Activated T-cell treated with anti-CD3 and anti-CD28 coated beads, Interleukin-2, amount 50 U/mL, for 48 hours (primary cell): ENCODE data around the gene KRTAP10-8.
"Not testable (repeated sequence)": the region's sequence is repeated elsewhere in the genome, so short reads cannot be mapped to it uniquely, and the experiment has no call there.

Experiments used
- DNase-seq, 2 experiments: peaks; one replicate each; pipeline ENCODE4 v3.0.0-alpha.2; 2020

KRTAP10-8 gene

GRCh38 chr21:44647222-44647552 lies 35.3 kb downstream of the KRTAP10-8 start:
- no peak for DNase-seq

- peak in 1 of 2 experiments; percentile 8 for DNase-seq
These were observed 36.9 kb downstream of the KRTAP10-8 start for GRCh38 chr21:44648557-44649311.

DNA sequence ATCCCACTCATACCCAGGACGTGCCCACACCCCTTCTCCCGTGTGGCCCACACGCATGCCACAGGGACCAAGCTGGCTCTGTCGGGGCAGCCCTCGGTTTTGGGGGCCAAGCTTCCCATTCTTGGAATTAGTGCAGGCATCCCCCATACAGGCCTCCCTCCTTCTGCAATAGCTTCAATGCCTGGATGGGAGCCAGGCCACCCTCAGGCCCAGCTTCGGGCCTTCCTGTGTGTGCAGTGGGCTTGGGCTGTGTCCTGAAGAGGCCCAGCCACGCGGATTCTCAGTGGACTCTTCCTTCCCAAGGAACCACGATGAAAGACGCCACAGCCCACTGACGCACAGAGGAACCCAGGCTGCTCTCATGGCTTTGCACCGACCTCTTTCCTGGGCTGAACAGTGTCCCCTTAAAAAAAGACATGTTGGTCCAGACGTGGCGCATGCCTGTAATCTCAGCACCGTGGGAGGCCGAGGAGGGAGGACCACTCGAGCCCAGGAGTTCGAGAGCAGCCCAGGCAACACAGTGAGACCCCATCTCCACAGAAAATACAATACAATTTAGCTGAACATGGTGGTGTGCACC lies 37.7 kb downstream of the KRTAP10-8 start:
- no peak for DNase-seq

- no peak for DNase-seq
These were observed 38.5 kb downstream of the KRTAP10-8 start for GRCh38 chr21:44650265-44650972.

- peak in 1 of 2 experiments; percentile 13 for DNase-seq
These were observed 39.2 kb downstream of the KRTAP10-8 start for GRCh38 chr21:44650973-44651675.

DNA sequence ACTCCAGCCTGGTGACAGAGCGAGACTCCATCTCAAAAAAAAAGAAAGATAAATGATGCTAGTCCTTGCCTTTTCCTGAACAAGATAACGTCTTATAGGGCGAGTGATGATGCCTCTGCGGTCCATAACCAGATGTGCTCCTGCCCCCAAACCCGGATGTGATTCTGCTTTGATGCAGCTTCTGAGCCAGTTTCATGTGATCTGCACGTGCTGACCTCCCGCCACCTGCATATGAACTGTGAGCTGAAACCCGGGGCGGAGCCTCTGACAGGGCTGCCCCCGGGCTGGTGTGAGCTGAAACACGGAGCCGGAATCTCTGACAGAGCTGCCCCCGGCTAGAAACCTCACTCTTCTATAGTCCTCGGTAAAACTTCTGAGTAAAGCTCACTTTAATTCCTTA lies 41.2 kb downstream of the KRTAP10-8 start:
- no peak for DNase-seq

- DNase-seq = no peak
These were observed 42.0 kb downstream of the KRTAP10-8 start for GRCh38 chr21:44653656-44654575.

DNA sequence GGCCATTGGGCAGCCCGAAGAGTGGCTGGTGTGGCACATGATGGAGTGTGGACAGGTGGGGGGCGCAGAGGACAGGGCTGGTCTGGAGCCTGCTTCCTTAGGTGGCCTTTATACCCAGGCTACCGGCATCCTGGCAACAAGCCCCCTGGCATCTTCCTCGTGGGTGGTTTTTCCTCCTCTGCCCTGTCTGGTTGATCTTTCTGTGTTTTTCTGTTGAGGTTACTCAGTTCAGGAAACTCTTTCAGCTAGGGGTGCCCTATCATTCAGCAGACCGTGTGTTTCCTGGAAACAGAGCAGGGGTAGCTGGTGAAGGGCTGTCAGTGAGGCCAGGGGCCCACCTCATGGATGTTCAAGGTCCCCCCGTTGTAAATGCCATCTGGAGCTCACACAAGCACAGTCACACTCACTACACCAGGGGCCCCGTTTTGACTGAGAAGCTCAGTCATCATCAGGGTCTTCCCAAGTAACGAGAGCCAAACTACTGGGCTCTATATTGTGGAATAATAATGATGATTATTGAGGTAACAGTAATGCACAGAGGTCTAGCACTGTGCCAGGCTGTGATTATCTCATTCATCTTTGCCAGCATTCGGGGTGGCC lies 42.8 kb downstream of the KRTAP10-8 start, which contains the start of gene KRTAP12-4:
Gene KRTAP12-4 (minus strand): TSS at position 84 of the 600 bp plus-strand sequence. CDS start 45 bp downstream, at position 39.
- no peak for DNase-seq

DNA sequence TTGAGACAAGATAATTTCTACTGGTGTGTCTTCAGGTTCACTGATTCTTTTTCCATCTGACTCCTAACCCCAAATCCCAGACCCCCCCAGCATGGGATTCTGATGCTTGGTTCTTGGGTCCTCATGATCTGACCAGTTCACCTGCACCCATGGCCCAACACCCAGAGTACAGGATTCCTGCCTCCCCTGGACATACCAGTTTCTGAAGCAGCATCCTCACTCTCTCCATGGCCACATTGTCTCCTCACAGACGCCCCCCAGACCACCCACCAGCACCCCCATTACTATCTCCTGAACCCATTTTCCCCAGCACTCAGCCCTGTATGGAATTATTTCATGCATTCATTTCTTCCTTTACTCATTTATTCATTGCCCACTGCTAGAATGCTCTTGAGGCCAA lies 45.0 kb downstream of the KRTAP10-8 start:
- no peak for DNase-seq

DNA sequence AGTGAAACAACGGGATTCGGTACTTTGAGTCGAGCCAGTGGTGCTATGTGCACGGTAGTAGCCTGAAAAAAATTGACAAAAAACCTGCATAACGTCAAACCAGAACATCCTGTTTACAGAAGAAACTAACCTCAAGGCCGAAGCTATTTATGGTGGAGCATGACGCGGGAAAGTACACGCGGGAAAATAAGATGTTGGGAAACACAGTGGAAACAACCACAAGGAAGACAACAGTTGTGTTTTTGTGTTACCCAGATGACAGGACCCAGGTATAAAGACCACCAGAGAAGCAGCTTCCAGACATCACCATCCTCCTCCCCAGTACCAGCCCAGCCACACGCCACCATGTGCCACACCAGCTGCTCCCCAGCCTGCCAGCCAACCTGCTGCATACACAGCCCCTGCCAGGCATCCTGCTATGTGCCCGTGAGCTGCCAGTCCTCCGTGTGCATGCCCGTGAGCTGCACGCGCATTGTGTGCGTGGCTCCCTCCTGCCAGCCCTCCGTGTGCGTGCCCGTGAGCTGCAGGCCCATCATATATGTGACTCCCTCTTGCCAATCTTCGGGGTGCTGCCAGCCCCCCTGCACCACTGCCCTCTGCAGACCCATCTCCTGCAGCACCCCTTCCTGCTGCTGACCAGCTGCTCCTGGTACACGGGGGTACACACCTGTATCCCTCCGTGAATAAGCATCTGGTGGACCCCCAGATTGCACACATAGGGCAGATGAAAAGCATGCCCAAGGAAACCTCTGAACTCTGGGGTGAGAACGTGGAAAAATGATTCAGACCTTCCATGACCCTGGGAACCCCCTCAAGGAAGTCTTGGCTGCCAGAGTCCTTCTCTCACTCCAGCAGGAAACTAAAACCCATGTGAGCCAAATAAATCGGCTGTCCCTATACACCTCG lies 46.0 kb downstream of the KRTAP10-8 start, which contains the start of gene KRTAP12-3:
Gene KRTAP12-3 (plus strand): TSS at position 298 of the 906 bp plus-strand sequence. CDS start 48 bp downstream, at position 346.
- DNase-seq = no peak

- DNase-seq = no peak
These were observed 46.6 kb downstream of the KRTAP10-8 start for GRCh38 chr21:44658541-44658910.

DNA sequence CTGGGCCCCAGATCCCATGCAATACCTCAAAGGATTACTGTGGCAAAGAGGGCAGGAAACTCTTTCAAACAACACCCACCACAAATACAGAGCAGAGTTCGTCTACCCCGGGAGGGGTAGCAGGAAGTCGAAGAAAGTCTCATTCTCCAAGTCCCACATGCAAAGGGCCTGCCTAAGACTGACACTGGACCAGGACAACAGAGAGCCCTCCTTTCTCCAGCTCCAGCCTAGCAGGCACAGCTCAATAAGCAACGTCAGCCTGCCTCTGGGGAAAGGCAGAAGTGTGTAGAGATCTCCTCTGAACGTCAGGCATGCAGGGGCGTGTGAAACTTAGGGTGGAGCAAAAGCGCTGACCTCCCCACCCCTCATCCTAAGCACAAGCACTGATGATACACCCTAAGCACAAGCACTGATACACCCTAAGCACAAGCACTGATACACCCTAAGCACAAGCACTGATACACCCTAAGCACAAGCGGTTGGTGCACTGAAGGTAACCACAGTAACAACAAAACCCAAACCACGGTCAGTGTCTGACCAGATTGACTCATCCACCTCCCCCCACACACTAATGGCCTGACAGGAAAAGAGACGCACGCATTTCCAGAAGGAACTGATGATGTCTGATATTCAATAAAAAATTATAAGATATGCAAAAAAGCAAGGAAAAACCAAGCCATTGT lies 47.2 kb downstream of the KRTAP10-8 start:
- no peak for DNase-seq

DNA sequence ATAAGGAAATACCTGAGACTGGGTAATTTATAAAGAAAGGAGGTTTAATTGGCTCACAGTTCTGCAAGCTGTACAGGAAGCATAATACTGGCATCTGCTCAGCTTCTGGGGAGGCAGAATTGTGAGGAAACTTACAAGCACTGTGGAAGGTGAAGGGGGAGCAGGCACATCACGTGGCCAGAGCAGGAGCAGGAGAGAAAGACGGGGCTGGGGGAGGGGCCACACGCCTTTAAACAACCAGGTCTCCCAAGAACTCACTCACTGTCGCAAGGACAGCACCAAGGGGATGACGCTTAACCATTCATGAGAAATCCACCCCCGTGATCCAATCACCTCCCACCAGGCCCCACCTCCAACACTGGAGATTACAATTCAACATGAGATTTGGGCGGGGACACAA lies 49.7 kb downstream of the KRTAP10-8 start:
- not testable (repeated sequence) for DNase-seq
